BJ (cell line): Measurements from ENCODE around the gene ERC1. TPM values are rescaled to one million over a fixed set of nuclear protein-coding genes. Genes with fewer than 3 reads are reported as not detected.
A peak's percentile ranks its signal among the peaks of the same experiment; 100 is the strongest.

Source experiments
- CTCF ChIA-PET: fragments of 350-600 bp; formaldehyde crosslinking; extraction: SDS; loops from one replicate; lab custom pipeline; 2021; ENCODE audit warnings: antibody characterized with exemption, inconsistent platforms; lab: Yijun Ruan, JAX
- POLR2A ChIA-PET: fragments of 300-600 bp; sonication (Branson Sonifier 250); formaldehyde crosslinking; extraction: SDS; loops from one replicate; lab custom pipeline; 2021; ENCODE audit warnings: antibody characterized with exemption; lab: Charles Lee
- DNase-seq: peaks from one replicate; pipeline ENCODE4 v3.0.0-alpha.2; 2011; ENCODE audit warnings: low read depth
- H3K27me3 ChIP-seq: 2 replicates; pipeline ENCODE4 v1.6.0; 2011; ENCODE audit warnings: low read length; ENCODE audit not compliant: control insufficient read depth, insufficient read depth
- H3K36me3 ChIP-seq: 2 replicates; pipeline ENCODE4 v1.5.1; 2011; ENCODE audit warnings: low read length; ENCODE audit not compliant: control insufficient read depth, insufficient read depth
- H3K4me3 ChIP-seq: 2 replicates; pipeline ENCODE4 v1.5.1; 2011; ENCODE audit warnings: low read depth, mild to moderate bottlenecking, control low read depth, low read length
- polyA plus RNA-seq: library from polyadenylated mRNA; depleted of rRNA; stranded (reverse); fragments of >200 nt; gene quantifications from 2 replicates; pipeline ENCODE4 v1.2.3, GENCODE V29; 2011
- TF ChIP-seq, protein P1 (sequence below): IDR thresholded peaks from 2 replicates; pipeline ENCODE4 v1.5.1; 2011; ENCODE audit warnings: low read depth, mild to moderate bottlenecking, control low read depth, inconsistent platforms, low read length, moderate library complexity; ENCODE audit not compliant: insufficient read depth

ERC1 gene
- polyA plus RNA-seq, 1 experiment: 14.5 TPM

DNA sequence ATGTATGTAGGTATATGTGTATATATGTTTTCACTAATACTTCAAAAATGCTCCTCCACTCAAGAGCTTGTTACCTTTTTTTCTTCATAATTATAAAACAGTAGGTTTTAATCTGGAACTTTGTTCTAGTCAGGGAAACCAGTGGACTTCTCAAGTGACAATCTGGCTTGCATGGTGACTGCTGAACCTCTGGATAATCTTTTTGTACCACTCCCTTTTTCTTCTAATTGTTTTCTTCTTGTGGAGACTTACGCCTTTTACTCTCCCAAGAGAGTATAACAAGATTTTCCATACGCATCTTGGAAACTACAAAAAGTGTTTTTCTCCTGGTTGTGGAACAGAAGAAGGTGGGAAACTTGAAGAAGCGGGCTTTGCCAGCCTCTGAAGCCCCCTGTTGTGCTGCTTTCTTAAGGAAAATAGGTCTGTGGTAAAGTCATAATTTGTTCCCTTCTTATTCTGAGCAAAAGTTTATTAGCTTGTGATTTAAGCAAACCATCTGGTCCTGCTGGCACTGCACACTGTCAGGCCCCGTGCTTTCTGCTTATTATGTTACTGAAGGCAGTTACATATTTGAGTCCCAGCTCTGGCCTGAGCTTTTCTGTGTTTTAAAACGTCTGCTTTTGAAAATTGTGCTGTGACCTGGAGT, 291.8 kb downstream of the ERC1 start:
- TF ChIP-seq, protein P1, sequence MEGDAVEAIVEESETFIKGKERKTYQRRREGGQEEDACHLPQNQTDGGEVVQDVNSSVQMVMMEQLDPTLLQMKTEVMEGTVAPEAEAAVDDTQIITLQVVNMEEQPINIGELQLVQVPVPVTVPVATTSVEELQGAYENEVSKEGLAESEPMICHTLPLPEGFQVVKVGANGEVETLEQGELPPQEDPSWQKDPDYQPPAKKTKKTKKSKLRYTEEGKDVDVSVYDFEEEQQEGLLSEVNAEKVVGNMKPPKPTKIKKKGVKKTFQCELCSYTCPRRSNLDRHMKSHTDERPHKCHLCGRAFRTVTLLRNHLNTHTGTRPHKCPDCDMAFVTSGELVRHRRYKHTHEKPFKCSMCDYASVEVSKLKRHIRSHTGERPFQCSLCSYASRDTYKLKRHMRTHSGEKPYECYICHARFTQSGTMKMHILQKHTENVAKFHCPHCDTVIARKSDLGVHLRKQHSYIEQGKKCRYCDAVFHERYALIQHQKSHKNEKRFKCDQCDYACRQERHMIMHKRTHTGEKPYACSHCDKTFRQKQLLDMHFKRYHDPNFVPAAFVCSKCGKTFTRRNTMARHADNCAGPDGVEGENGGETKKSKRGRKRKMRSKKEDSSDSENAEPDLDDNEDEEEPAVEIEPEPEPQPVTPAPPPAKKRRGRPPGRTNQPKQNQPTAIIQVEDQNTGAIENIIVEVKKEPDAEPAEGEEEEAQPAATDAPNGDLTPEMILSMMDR: no peak
- CTCF ChIA-PET: interaction anchor here (0.9 to 1.1 kb wide), 3 partner anchors 90 to 213 kb away, joined by 3 to 4 read pairs (median 4); no protein-coding TSS in a partner anchor
- peak; percentile 26 for DNase-seq
- Histone ChIP-seq H3K27me3 (no peaks in the 10 kb centered on the region), H3K4me3 (no peak overlapping the region), H3K36me3 (no peaks in the 10 kb centered on the region)
- POLR2A ChIA-PET: no interaction called here

DNA sequence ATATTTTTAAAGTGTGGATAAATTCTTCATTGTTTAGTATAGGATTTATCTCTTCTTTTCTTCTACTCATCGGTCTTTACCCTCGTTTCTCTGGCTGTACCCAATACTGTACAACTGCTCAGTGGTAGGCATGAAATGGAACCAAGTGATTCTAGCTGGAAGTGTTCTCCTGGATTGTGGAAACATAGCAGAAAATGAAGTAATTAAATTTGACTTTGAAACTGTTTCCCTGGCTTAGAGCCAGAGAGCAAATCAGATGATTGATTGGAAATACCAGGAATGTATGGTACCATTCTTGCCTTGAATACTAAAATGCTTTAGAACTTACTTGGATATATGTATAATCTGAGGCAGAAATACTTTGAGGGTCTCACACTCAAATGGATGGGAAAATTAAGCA, 292.3 kb downstream of the ERC1 start:
- ChIA-PET CTCF (interaction anchor here (0.6 to 1.1 kb wide), 3 partner anchors 166 to 330 kb away, joined by 3 to 4 read pairs (median 4); no protein-coding TSS in a partner anchor), POLR2A (no interaction called here)
- no peak overlapping the region for H3K4me3 ChIP-seq
- no peaks in the 10 kb centered on the region for H3K27me3 ChIP-seq
- DNase-seq: no peak
- TF ChIP-seq, protein P1: no peak
- no peaks in the 10 kb centered on the region for H3K36me3 ChIP-seq

DNA sequence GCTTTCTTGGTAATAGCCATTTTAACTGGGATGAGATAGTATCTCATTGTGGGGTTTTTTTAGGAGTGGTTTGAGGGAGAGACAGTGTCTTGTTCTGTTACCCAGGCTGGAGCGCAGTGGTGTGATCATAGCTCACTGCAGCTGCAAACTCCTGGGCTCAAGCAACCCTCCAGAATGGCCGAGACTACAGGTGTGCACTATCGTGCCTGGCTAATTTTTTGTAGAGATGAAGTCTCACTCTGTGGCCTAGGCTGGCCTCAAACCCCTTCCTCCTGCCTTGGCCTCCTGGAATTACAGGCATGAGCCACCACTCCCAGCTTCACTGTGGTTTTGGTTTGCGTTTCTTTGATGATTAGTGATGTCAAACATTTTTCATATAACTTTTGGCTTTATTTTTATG, 293.6 kb downstream of the ERC1 start:
- ChIA-PET CTCF (no interaction called here), POLR2A (no interaction called here)
- H3K4me3 ChIP-seq: no peak overlapping the region
- H3K27me3 ChIP-seq: no peaks in the 10 kb centered on the region
- TF ChIP-seq, protein P1: no peak
- no peaks in the 10 kb centered on the region for H3K36me3 ChIP-seq
- no peak for DNase-seq

DNA sequence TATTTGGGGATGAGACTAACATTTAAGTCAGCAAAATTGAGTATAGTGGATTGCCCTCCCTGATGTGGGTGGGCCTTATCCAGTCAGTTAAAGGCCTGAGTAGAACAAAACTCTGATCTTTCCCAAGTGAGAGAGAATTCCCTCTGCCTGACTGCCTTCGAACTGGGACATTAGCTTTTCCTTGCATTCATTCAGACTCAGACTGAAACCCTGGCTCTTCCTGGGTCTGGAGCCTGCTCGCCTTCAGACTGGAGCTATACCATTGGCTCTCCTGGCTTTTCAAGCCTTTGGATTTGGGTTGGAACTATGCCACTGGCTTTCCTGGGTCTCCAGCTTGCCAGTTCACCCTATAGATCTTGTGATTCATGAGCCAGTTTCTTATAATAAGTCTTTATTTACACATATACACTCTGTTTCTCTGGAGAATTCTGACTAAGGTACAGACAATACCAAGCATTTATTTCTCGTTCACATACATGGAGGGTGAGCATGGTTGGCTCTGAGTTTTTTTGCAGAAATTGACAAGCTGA, 296.5 kb downstream of the ERC1 start:
- CTCF ChIA-PET: no interaction called here
- no peak for DNase-seq
- no peak overlapping the region for H3K4me3 ChIP-seq
- TF ChIP-seq, protein P1: no peak
- H3K36me3 ChIP-seq: peaks cover 2% of the 10 kb centered on the region; the same call in 1 of the 2 replicates
- no peaks in the 10 kb centered on the region for H3K27me3 ChIP-seq
- POLR2A ChIA-PET: no interaction called here

DNA sequence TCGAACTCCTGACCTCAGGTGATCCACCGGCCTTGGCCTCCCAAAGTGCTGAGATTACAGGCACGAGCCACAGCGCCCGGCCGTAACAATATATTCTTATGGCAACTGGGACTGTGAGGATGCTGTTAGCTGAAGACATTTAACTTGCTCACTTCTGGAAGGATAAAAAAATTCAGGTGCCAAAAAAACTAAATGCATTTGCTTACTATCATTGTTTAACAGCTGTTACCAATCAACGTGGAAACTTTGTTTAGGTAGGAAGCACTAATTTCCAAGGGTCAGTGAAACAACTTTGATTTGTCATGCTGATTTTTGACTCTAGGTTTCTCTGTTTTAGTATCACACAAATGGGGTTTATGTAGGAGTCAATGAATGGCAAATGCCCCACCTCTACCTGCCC, 297.3 kb downstream of the ERC1 start:
- TF ChIP-seq, protein P1: no peak
- Histone ChIP-seq H3K36me3 (peaks cover 2% of the 10 kb centered on the region; the same call in 1 of the 2 replicates), H3K4me3 (no peak overlapping the region), H3K27me3 (no peaks in the 10 kb centered on the region)
- ChIA-PET CTCF (no interaction called here), POLR2A (no interaction called here)
- DNase-seq: no peak
